HepG2 (cell line): ENCODE results near the gene APOC3. TPM values are rescaled to one million over a fixed set of nuclear protein-coding genes. Genes with fewer than 3 reads are reported as not detected.

ENCODE experiments used
- ADNP ChIP-seq: sonication (generic); formaldehyde crosslinking; IDR thresholded peaks from 2 replicates; pipeline ENCODE4 v1.4.0; 2020; ENCODE audit warnings: missing genetic modification reagents
- AHR ChIP-seq: IDR thresholded peaks from 2 replicates; pipeline ENCODE4 v1.6.1; 2018; ENCODE audit warnings: missing genetic modification reagents, missing compliant biosample characterization
- ATM ChIP-seq: fragments of 450-650 bp; IDR thresholded peaks from 2 replicates; pipeline ENCODE4 v1.7.1; 2017; ENCODE audit warnings: mild to moderate bottlenecking, borderline replicate concordance
- EHMT2 ChIP-seq: fragments of 200-600 bp; sonication (generic); IDR thresholded peaks from 2 replicates; pipeline ENCODE4 v1.7.0; 2017; ENCODE audit warnings: antibody characterized with exemption, low read depth, low read length, borderline replicate concordance
- HNRNPUL1 ChIP-seq: fragments of 200-400 bp; formaldehyde crosslinking; IDR thresholded peaks from 2 replicates; pipeline ENCODE4 v1.6.1; 2017; ENCODE audit warnings: low read depth, mild to moderate bottlenecking, low read length, moderate library complexity
- JARID2 ChIP-seq: sonication (generic); formaldehyde crosslinking; IDR thresholded peaks from 2 replicates; pipeline ENCODE4 v1.8.1; 2023; ENCODE audit warnings: missing genetic modification reagents, inconsistent platforms; ENCODE audit not compliant: insufficient replicate concordance
- MXI1 ChIP-seq: IDR thresholded peaks from 3 replicates; pipeline ENCODE4 v1.6.1; 2012; ENCODE audit warnings: low read depth, low read length, inconsistent platforms, borderline replicate concordance
- NR2F2 ChIP-seq: IDR thresholded peaks from 2 replicates; pipeline ENCODE4 v1.6.1; 2012; ENCODE audit warnings: low read depth, inconsistent platforms, borderline replicate concordance
- RBAK ChIP-seq: sonication (generic); formaldehyde crosslinking; IDR thresholded peaks from 2 replicates; pipeline ENCODE4 v1.5.1; 2020; ENCODE audit warnings: mild to moderate bottlenecking, missing genetic modification reagents
- YEATS4 ChIP-seq: sonication (generic); formaldehyde crosslinking; IDR thresholded peaks from 2 replicates; pipeline ENCODE4 v1.4.0; 2020; ENCODE audit warnings: missing genetic modification reagents, borderline replicate concordance
- ZNF124 ChIP-seq: sonication (generic); formaldehyde crosslinking; IDR thresholded peaks from 2 replicates; pipeline ENCODE4 v1.4.0; 2020; ENCODE audit warnings: missing genetic modification reagents
- ZNF143 ChIP-seq: sonication (generic); formaldehyde crosslinking; IDR thresholded peaks from 2 replicates; pipeline ENCODE4 v1.4.0; 2020; ENCODE audit warnings: missing genetic modification reagents
- ZNF317 ChIP-seq: sonication (generic); formaldehyde crosslinking; IDR thresholded peaks from 2 replicates; pipeline ENCODE4 v1.5.0; 2020; ENCODE audit warnings: mild to moderate bottlenecking, missing genetic modification reagents
- ZNF558 ChIP-seq: sonication (generic); formaldehyde crosslinking; IDR thresholded peaks from 2 replicates; pipeline ENCODE4 v1.9.0; 2022; ENCODE audit warnings: mild to moderate bottlenecking, missing genetic modification reagents, borderline replicate concordance
- ZNF629 ChIP-seq: sonication (generic); formaldehyde crosslinking; conservative IDR thresholded peaks from 2 replicates; pipeline ENCODE4 v1.5.0; 2020; ENCODE audit warnings: missing genetic modification reagents
- ZNF782 ChIP-seq: sonication (generic); formaldehyde crosslinking; IDR thresholded peaks from 2 replicates; pipeline ENCODE4 v1.4.0; 2020; ENCODE audit warnings: missing genetic modification reagents, mild to moderate bottlenecking, borderline replicate concordance
- ZNF883 ChIP-seq: sonication (generic); formaldehyde crosslinking; IDR thresholded peaks from 2 replicates; pipeline ENCODE4 v1.5.1; 2020; ENCODE audit warnings: mild to moderate bottlenecking, missing genetic modification reagents; ENCODE audit errors: not compliant biosample characterization
- polyA plus RNA-seq, 8 experiments: library from polyadenylated mRNA; depleted of rRNA in 3 of 8; stranded (reverse) in 7 of 8; unstranded in 1 of 8; fragments of >200 nt; fragmentation: Illumina TruSeq in 4 of 8; extraction: Trizol in 4 of 8; gene quantifications; 2 replicates each; pipeline versions ENCODE4 v1.2.1 to v1.2.3, GENCODE V29; 2011 to 2016; ENCODE audit warnings: low read depth in 4 of 8, missing spikeins in 1 of 8, mixed read lengths in 1 of 8; ENCODE audit not compliant: insufficient read depth in 1 of 8
- total RNA-seq, 5 experiments: library from RNA; depleted of rRNA; stranded (reverse); fragments of >200 nt; fragmentation: Illumina TruSeq; extraction: Trizol; gene quantifications; 2 replicates each; pipeline ENCODE4 v1.2.3, GENCODE V29; 2016; ENCODE audit warnings: low read depth in 1 of 5
- TF ChIP-seq, protein P1 (sequence below): sonication (generic); formaldehyde crosslinking; IDR thresholded peaks from 2 replicates; pipeline ENCODE4 v1.4.0; 2020; ENCODE audit warnings: missing genetic modification reagents
- TF ChIP-seq, protein P2 (sequence below): sonication (generic); formaldehyde crosslinking; IDR thresholded peaks from 2 replicates; pipeline ENCODE4 v1.8.1; 2023; ENCODE audit warnings: mild to moderate bottlenecking, moderate library complexity, missing genetic modification reagents
- TF ChIP-seq, protein P3 (sequence below): sonication (generic); formaldehyde crosslinking; IDR thresholded peaks from 2 replicates; pipeline ENCODE4 v1.9.0; 2021; ENCODE audit warnings: missing genetic modification reagents, mild to moderate bottlenecking, borderline replicate concordance
- TF ChIP-seq, protein P4 (sequence below): sonication (generic); formaldehyde crosslinking; IDR thresholded peaks from 2 replicates; pipeline ENCODE4 v1.4.0; 2020; ENCODE audit warnings: missing genetic modification reagents; ENCODE audit errors: not compliant biosample characterization
- TF ChIP-seq, protein P5 (sequence below): IDR thresholded peaks from 2 replicates; pipeline ENCODE4 v1.6.1; 2016; ENCODE audit warnings: mild to moderate bottlenecking

The APOC3 gene
- total and polyA plus RNA-seq, 2 of the 13 experiments (the other 11 are each of a cell fraction or from before 2014, with no cell fraction given) = 314 to 687 TPM

DNA sequence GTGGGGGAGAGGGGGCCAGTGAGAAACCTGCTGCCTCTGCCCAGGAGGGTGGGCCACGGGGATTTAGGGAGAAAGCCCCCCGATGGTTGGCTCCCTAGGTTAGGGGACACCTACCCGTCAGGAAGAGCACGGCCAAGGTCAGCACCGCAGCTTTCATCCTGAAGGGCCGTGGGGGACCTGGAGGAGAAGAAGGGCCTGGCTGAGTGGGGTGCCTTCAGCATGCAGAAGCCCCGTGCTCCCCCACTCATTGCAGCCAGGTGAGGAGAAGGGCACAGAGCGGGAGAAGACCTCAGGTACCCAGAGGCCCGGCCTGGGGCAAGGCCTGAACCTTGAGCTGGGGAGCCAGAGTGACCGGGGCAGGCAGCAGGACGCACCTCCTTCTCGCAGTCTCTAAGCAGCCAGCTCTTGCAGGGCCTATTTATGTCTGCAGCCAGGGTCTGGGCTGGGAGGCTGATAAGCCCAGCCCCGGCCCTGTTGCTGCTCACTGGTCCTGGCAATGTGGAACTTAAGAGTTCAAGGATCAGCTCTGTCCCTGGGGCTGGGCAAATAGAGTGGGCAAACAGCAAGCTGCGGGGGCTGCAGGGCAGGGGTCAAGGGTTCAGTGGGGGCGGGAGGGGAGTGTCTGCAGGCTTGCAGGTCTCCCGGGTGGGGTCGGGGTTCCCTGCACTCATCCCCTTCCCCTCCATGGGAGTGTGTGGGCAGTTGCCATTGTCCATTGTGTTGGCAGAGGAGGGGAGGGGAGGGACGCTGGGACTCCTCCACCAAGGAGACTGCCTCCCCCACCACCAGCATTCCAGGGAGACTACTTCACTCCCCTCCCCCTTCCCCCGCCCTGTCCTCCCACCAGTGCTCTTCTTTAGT is 7.8 kb downstream of the APOC3 start, which contains the start of gene APOA1 (continued):
- TF ChIP-seq, protein P1, sequence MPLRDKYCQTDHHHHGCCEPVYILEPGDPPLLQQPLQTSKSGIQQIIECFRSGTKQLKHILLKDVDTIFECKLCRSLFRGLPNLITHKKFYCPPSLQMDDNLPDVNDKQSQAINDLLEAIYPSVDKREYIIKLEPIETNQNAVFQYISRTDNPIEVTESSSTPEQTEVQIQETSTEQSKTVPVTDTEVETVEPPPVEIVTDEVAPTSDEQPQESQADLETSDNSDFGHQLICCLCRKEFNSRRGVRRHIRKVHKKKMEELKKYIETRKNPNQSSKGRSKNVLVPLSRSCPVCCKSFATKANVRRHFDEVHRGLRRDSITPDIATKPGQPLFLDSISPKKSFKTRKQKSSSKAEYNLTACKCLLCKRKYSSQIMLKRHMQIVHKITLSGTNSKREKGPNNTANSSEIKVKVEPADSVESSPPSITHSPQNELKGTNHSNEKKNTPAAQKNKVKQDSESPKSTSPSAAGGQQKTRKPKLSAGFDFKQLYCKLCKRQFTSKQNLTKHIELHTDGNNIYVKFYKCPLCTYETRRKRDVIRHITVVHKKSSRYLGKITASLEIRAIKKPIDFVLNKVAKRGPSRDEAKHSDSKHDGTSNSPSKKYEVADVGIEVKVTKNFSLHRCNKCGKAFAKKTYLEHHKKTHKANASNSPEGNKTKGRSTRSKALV (CRISPR knock-in tag) = no peak; the same call in 1 of the 2 replicates
- no peak for TF ChIP-seq RBAK
- TF ChIP-seq, protein P2, sequence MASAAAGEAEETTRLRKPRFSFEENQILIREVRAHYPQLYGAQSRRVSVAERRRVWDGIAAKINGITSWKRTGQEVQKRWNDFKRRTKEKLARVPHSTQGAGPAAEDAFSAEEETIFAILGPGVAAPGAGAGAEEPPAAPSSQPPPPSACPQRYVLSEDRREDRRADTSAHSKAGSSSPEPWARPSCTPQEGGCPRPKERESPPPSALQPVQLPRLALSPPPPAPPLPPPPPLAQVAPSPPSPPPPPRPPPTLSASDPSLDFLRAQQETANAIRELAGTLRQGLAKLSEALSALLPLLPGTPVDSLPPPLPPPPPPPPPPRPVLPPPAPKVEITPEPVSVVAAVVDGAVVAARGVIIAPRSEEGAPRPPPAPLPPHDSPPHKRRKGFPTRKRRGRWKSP (CRISPR knock-in tag) = no peak
- TF ChIP-seq YEATS4 = peak; percentile 85; the same call in 1 of the 2 replicates
- TF ChIP-seq ADNP (CRISPR knock-in tag) = no peak
- TF ChIP-seq HNRNPUL1 = no peak
- TF ChIP-seq AHR (CRISPR knock-in tag) = no peak
- 0 out of 2 replicates have a peak, but pooled peaks have one; percentile 39 for TF ChIP-seq ZNF558 (CRISPR knock-in tag)
- no peak for TF ChIP-seq EHMT2
- TF ChIP-seq, protein P3, sequence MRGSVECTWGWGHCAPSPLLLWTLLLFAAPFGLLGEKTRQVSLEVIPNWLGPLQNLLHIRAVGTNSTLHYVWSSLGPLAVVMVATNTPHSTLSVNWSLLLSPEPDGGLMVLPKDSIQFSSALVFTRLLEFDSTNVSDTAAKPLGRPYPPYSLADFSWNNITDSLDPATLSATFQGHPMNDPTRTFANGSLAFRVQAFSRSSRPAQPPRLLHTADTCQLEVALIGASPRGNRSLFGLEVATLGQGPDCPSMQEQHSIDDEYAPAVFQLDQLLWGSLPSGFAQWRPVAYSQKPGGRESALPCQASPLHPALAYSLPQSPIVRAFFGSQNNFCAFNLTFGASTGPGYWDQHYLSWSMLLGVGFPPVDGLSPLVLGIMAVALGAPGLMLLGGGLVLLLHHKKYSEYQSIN (CRISPR knock-in tag) = no peak
- peak; percentile 72; the same call in 2 of the 3 replicates for TF ChIP-seq MXI1
- TF ChIP-seq, protein P4, sequence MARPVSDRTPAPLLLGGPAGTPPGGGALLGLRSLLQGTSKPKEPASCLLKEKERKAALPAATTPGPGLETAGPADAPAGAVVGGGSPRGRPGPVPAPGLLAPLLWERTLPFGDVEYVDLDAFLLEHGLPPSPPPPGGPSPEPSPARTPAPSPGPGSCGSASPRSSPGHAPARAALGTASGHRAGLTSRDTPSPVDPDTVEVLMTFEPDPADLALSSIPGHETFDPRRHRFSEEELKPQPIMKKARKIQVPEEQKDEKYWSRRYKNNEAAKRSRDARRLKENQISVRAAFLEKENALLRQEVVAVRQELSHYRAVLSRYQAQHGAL (CRISPR knock-in tag) = no peak
- TF ChIP-seq NR2F2 = no peak
- TF ChIP-seq ZNF629 (CRISPR knock-in tag) = 0 out of 2 replicates have a peak, but pooled peaks have one; percentile 53
- TF ChIP-seq ZNF124 (CRISPR knock-in tag) = peak; percentile 80; the same call in 1 of the 2 replicates
- peak; percentile 62 for TF ChIP-seq ZNF883 (CRISPR knock-in tag)
- TF ChIP-seq, protein P5, sequence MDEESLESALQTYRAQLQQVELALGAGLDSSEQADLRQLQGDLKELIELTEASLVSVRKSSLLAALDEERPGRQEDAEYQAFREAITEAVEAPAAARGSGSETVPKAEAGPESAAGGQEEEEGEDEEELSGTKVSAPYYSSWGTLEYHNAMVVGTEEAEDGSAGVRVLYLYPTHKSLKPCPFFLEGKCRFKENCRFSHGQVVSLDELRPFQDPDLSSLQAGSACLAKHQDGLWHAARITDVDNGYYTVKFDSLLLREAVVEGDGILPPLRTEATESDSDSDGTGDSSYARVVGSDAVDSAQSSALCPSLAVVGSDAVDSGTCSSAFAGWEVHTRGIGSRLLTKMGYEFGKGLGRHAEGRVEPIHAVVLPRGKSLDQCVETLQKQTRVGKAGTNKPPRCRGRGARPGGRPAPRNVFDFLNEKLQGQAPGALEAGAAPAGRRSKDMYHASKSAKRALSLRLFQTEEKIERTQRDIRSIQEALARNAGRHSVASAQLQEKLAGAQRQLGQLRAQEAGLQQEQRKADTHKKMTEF (CRISPR knock-in tag) = peak; percentile 92
- TF ChIP-seq ZNF317 = peak; percentile 86
- no peak for TF ChIP-seq ATM
- TF ChIP-seq ZNF782 (CRISPR knock-in tag) = peak; percentile 85; the same call in 1 of the 2 replicates
- TF ChIP-seq ZNF143 (CRISPR knock-in tag) = no peak
- no peak for TF ChIP-seq JARID2 (CRISPR knock-in tag)
